ENCODE results near the gene EGFL6. TPM values are rescaled to one million over a fixed set of nuclear protein-coding genes. Genes with fewer than 3 reads are reported as not detected.

EGFL6 gene
- total and polyA plus RNA-seq, 2 of the 4 experiments (the other 2 are of a cell fraction): not detected

DNA sequence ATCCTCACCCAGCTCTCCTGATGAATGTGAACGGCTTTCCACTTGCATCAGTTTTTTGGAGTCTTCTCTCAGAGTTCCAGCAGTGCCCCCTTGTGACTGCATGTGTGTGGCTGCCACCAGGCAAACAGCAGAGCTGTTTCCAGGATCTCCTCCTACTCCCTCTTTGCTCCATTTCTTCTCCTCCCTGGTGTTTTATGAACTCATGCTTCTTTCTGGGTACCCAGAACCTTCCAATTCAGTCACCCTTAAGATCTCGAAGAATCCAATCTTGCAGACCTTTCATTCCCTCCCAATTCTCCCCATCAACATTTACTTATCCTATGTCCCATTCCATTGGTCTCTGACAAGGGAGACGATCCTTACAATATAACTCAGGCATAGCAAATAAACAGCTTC, 76.8 kb downstream of the EGFL6 start:
- Histone ChIP-seq H3K79me1 (ENCODE audit: low read depth in 1 of 2, low read length in 2 of 2) (no peaks in the 10 kb centered on the region), H2BK20ac (ENCODE audit: low read depth, low read length) (peak overlapping the region; percentile 41; the same call in 1 of the 2 replicates), H3K4me2 (ENCODE audit: low read depth, low read length) (no peak overlapping the region), H3K4me1 (ENCODE audit: control insufficient read depth, insufficient read depth, low read length) (peaks cover 6% of the 10 kb centered on the region; the same call in 1 of the 2 replicates), H3K27ac (ENCODE audit: insufficient read depth, low read length) (no peak overlapping the region), H3K27me3 (ENCODE audit: control insufficient read depth, insufficient read depth, low read length) (no peaks in the 10 kb centered on the region), H3K36me3 (ENCODE audit: control insufficient read depth, insufficient read depth, low read length) (no peaks in the 10 kb centered on the region), H4K91ac (ENCODE audit: insufficient read depth, low read depth, low read length) (no peak overlapping the region), H2BK120ac (ENCODE audit: low read depth, low read length) (peak overlapping the region; percentile 41), H3K18ac (ENCODE audit: low read depth, low read length) (no peak overlapping the region), H3K9me3 (ENCODE audit: control insufficient read depth, insufficient read depth, low read length) (no peaks in the 10 kb centered on the region), H3K9ac (ENCODE audit: low read depth, low read length) (no peak overlapping the region), H4K5ac (ENCODE audit: low read depth, low read length) (no peak overlapping the region), H2BK15ac (ENCODE audit: low read depth, low read length) (0 out of 3 replicates have a peak overlapping the region, but pooled peaks have one; percentile 45), H3K14ac (replicated peaks; ENCODE audit: low read depth, low read length) (no peak overlapping the region), H4K8ac (ENCODE audit: low read depth in 2 of 2, low read length in 2 of 2) (no peak overlapping the region), H3K4ac (ENCODE audit: low read depth, low read length) (no peak overlapping the region), H3K56ac (ENCODE audit: extremely low read depth, insufficient read depth, low read length) (no peak overlapping the region), H3K4me3 (ENCODE audit: insufficient read depth, low read depth, low read length) (no peak overlapping the region), H3K23ac (ENCODE audit: low read depth, low read length) (no peak overlapping the region), H2AFZ (replicated peaks; ENCODE audit: low read length, poor library complexity) (no peak overlapping the region), H4K20me1 (ENCODE audit: insufficient read depth, low read length) (no peaks in the 10 kb centered on the region), H2BK5ac (ENCODE audit: low read depth, low read length, poor library complexity, severe bottlenecking) (peak overlapping the region; percentile 52), H3K9me1 (ENCODE audit: insufficient read depth, low read length) (no peaks in the 10 kb centered on the region), H2AK9ac (replicated peaks; ENCODE audit: low read depth, low read length, poor library complexity) (no peak overlapping the region), H2AK5ac (ENCODE audit: low read depth, low read length) (no peak overlapping the region)
- WGBS, 2 experiments (ENCODE audit: extremely low coverage in 2 of 2, insufficient read length in 1 of 2): no CpG with 5 or more reads among the region's 3 CpGs
- DNase-seq (peak; percentile 65), ATAC-seq (ENCODE audit: low read depth) (peak; percentile 82)
- intact Hi-C loops (cut with micrococcal nuclease): loop anchor here (1.0 to 10.0 kb wide), 4 partner anchors 124 to 831 kb away; no protein-coding TSS in a partner anchor
- in situ Hi-C loops (cut with MboI; ENCODE audit: low sequenced_read_pairs): loop anchor here (25.0 kb wide), 1 partner anchor 134 kb away; no protein-coding TSS in a partner anchor
- ChIA-PET POLR2A (ENCODE audit: unreplicated experiment) (no interaction called here), CTCF (interaction anchor here (0.6 to 2.3 kb wide), 12 partner anchors 11 to 173 kb away, joined by 3 to 24 read pairs (median 4); no protein-coding TSS in a partner anchor)
- peak; percentile 66 for TF ChIP-seq RAD21 (IDR thresholded peaks at IDR 0.05; ENCODE audit: low read length)
- TF ChIP-seq CEBPB (IDR thresholded peaks at IDR 0.05; ENCODE audit: low read depth, low read length): peak; percentile 9; the same call in 1 of the 2 replicates
- TF ChIP-seq, protein P1, sequence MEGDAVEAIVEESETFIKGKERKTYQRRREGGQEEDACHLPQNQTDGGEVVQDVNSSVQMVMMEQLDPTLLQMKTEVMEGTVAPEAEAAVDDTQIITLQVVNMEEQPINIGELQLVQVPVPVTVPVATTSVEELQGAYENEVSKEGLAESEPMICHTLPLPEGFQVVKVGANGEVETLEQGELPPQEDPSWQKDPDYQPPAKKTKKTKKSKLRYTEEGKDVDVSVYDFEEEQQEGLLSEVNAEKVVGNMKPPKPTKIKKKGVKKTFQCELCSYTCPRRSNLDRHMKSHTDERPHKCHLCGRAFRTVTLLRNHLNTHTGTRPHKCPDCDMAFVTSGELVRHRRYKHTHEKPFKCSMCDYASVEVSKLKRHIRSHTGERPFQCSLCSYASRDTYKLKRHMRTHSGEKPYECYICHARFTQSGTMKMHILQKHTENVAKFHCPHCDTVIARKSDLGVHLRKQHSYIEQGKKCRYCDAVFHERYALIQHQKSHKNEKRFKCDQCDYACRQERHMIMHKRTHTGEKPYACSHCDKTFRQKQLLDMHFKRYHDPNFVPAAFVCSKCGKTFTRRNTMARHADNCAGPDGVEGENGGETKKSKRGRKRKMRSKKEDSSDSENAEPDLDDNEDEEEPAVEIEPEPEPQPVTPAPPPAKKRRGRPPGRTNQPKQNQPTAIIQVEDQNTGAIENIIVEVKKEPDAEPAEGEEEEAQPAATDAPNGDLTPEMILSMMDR (conservative IDR thresholded peaks at IDR 0.05; ENCODE audit: low read depth, low read length): peak; percentile 68
- no peak for TF ChIP-seq MXI1 (IDR thresholded peaks at IDR 0.05; ENCODE audit: borderline replicate concordance, low read depth, low read length)
- TF ChIP-seq SMC3 (IDR thresholded peaks at IDR 0.05; ENCODE audit: low read depth, low read length): peak; percentile 65
- BruUV-seq (replicated peaks): no TSS peak
- dilution Hi-C loops (cut with HindIII; ENCODE audit: low sequenced_read_pairs, unreplicated experiment): no loop called here

Measured in IMR-90 (cell line).